Mesenchymal stem cell (in vitro differentiated cells and primary cell): Measurements from ENCODE around the gene ECI2.

Experiments
- DNase-seq: peaks from one replicate; pipeline ENCODE4 v3.0.0-alpha.2; 2013
- H2AFZ ChIP-seq: one replicate; pipeline ENCODE4 v1.6.1; 2013; ENCODE audit warnings: low read depth, mild to moderate bottlenecking, control low read depth, inconsistent platforms, low read length, moderate library complexity
- H2AK5ac ChIP-seq: 2 replicates; pipeline ENCODE4 v1.6.1; 2013; ENCODE audit warnings: low read length, moderate library complexity, mild to moderate bottlenecking, inconsistent platforms; ENCODE audit not compliant: severe bottlenecking
- H2BK120ac ChIP-seq: one replicate; pipeline ENCODE4 v1.6.1; 2013; ENCODE audit warnings: low read depth, mild to moderate bottlenecking, inconsistent platforms, low read length, moderate library complexity
- H2BK12ac ChIP-seq, 2 experiments: one replicate each; pipeline ENCODE4 v1.6.1; 2013; ENCODE audit warnings: inconsistent platforms in 2 of 2, low read length in 2 of 2, mild to moderate bottlenecking in 2 of 2, moderate library complexity in 2 of 2, control low read depth in 1 of 2
- H2BK15ac ChIP-seq: one replicate; pipeline ENCODE4 v1.6.1; 2013; ENCODE audit warnings: mild to moderate bottlenecking, low read depth, inconsistent platforms; ENCODE audit not compliant: poor library complexity, severe bottlenecking
- H2BK5ac ChIP-seq: 2 replicates; pipeline ENCODE4 v1.6.1; 2013; ENCODE audit warnings: low read depth, mild to moderate bottlenecking, low read length, control low read depth, inconsistent platforms; ENCODE audit not compliant: poor library complexity, severe bottlenecking
- H3K14ac ChIP-seq, 2 experiments: one replicate each; pipeline ENCODE4 v1.6.1; 2013; ENCODE audit warnings: inconsistent platforms in 2 of 2, low read length in 2 of 2, control low read depth in 1 of 2, mild to moderate bottlenecking in 1 of 2, moderate library complexity in 1 of 2
- H3K18ac ChIP-seq, 2 experiments: one replicate each; pipeline ENCODE4 v1.6.1; 2013; ENCODE audit warnings: inconsistent platforms in 2 of 2, low read length in 2 of 2, control low read depth in 1 of 2, low read depth in 1 of 2, mild to moderate bottlenecking in 1 of 2
- H3K23ac ChIP-seq, 2 experiments: one replicate each; pipeline ENCODE4 v1.6.1; 2013; ENCODE audit warnings: inconsistent platforms in 2 of 2, low read length in 2 of 2, mild to moderate bottlenecking in 2 of 2, moderate library complexity in 2 of 2, control low read depth in 1 of 2
- H3K27ac ChIP-seq: 2 replicates; pipeline ENCODE4 v1.5.1; 2013; ENCODE audit warnings: mild to moderate bottlenecking, moderate library complexity, low read length, control low read depth, inconsistent platforms; ENCODE audit not compliant: poor library complexity, severe bottlenecking
- H3K27me3 ChIP-seq, 2 experiments: 2 replicates each; pipeline versions ENCODE4 v1.6.1 to v1.7.0; 2013; ENCODE audit warnings: low read length in 2 of 2, mild to moderate bottlenecking in 2 of 2, moderate library complexity in 2 of 2, control low read depth in 1 of 2, inconsistent platforms in 1 of 2; ENCODE audit not compliant: control insufficient read depth in 1 of 2, insufficient read depth in 1 of 2
- H3K36me3 ChIP-seq, 2 experiments: 2 replicates each; pipeline versions ENCODE4 v1.6.1 to v1.7.0; 2013; ENCODE audit warnings: low read length in 2 of 2, control low read depth in 1 of 2, inconsistent platforms in 1 of 2, low read depth in 1 of 2, mild to moderate bottlenecking in 1 of 2; ENCODE audit not compliant: insufficient read depth in 2 of 2, control insufficient read depth in 1 of 2
- H3K4ac ChIP-seq, 2 experiments: one replicate each; pipeline ENCODE4 v1.6.1; 2013; ENCODE audit warnings: inconsistent platforms in 2 of 2, low read length in 2 of 2, mild to moderate bottlenecking in 2 of 2, moderate library complexity in 2 of 2, control low read depth in 1 of 2, low read depth in 1 of 2
- H3K4me1 ChIP-seq: 2 replicates; pipeline ENCODE4 v1.6.1; 2013; ENCODE audit warnings: low read depth, low read length, control low read depth; ENCODE audit not compliant: control insufficient read depth, insufficient read depth
- H3K4me2 ChIP-seq: 2 replicates; pipeline ENCODE4 v1.6.1; 2013; ENCODE audit warnings: low read length, mild to moderate bottlenecking, inconsistent platforms; ENCODE audit not compliant: poor library complexity, severe bottlenecking
- H3K4me3 ChIP-seq, 2 experiments: 2 replicates each; pipeline versions ENCODE4 v1.5.1 to v1.7.0; 2013; ENCODE audit warnings: low read length in 2 of 2, mild to moderate bottlenecking in 2 of 2, control low read depth in 1 of 2, low read depth in 1 of 2; ENCODE audit not compliant: insufficient read depth in 1 of 2
- H3K79me1 ChIP-seq: replicated peaks from 2 replicates; pipeline ENCODE4 v1.6.1; 2013; ENCODE audit warnings: mild to moderate bottlenecking, control low read depth, low read length, inconsistent platforms; ENCODE audit not compliant: poor library complexity, severe bottlenecking
- H3K9ac ChIP-seq: 2 replicates; pipeline ENCODE4 v1.7.0; 2013; ENCODE audit warnings: mild to moderate bottlenecking, low read length, moderate library complexity
- H3K9me3 ChIP-seq: 2 replicates; pipeline ENCODE4 v1.7.0; 2013; ENCODE audit warnings: mild to moderate bottlenecking, low read length; ENCODE audit not compliant: control insufficient read depth
- H4K8ac ChIP-seq: one replicate; pipeline ENCODE4 v1.6.1; 2013; ENCODE audit warnings: inconsistent platforms, mild to moderate bottlenecking, low read length, moderate library complexity
- H4K91ac ChIP-seq: one replicate; pipeline ENCODE4 v1.6.1; 2013; ENCODE audit warnings: mild to moderate bottlenecking, low read length, inconsistent platforms
- WGBS: methylation state at CpG from one replicate; pipeline ENCODE4 v1.1.7; 2013; ENCODE audit warnings: mixed read lengths; 5-methylcytosine and 5-hydroxymethylcytosine counted together

The ECI2 gene

GRCh38 chr6:4164456-4164855 is 29.1 kb upstream of the ECI2 start:
- no peak overlapping the region for H3K4me2 ChIP-seq
- H3K9ac ChIP-seq: no peak overlapping the region
- H3K9me3 ChIP-seq: peaks cover 6% of the 10 kb centered on the region
- no peak overlapping the region for H3K4ac ChIP-seq
- no peak overlapping the region for H4K8ac ChIP-seq
- no peak overlapping the region for H2AFZ ChIP-seq
- no peak overlapping the region for H2BK15ac ChIP-seq
- no peaks in the 10 kb centered on the region for H3K79me1 ChIP-seq
- WGBS: 91% methylated on average over 6 of the region's 6 CpGs
- no peak overlapping the region for H3K4me3 ChIP-seq
- no peak overlapping the region for H2BK12ac ChIP-seq
- no peak overlapping the region for H4K91ac ChIP-seq
- no peaks in the 10 kb centered on the region for H3K4me1 ChIP-seq
- no peaks in the 10 kb centered on the region for H3K36me3 ChIP-seq
- no peak overlapping the region for H2AK5ac ChIP-seq
- H2BK5ac ChIP-seq: no peak overlapping the region
- no peak for DNase-seq
- no peak overlapping the region for H3K23ac ChIP-seq
- H3K27me3 ChIP-seq: no peaks in the 10 kb centered on the region
- no peak overlapping the region for H2BK120ac ChIP-seq
- H3K27ac ChIP-seq: no peak overlapping the region
- no peak overlapping the region for H3K14ac ChIP-seq
- no peak overlapping the region for H3K18ac ChIP-seq

DNA sequence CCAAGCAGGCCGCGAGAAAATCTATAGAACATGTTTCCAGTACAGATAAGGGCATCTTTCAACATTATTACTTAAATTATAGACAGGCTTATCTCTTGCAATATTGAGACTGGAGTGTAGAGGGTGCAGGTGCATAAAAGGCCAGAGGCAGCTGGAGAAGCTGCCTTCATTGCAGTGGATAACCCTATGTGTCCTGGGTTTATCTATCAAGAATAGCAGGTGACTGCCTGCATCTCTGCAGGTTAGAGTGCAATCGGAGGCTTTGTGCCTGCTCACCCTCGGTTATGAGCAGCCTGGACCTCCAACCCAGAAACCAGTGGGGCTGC is 28.7 kb upstream of the ECI2 start:
- Histone ChIP-seq H3K4ac (no peak overlapping the region), H3K9ac (no peak overlapping the region), H3K23ac (no peak overlapping the region), H2AK5ac (no peak overlapping the region), H3K27me3 (no peaks in the 10 kb centered on the region), H3K79me1 (no peaks in the 10 kb centered on the region), H2BK15ac (no peak overlapping the region), H3K4me2 (no peak overlapping the region), H3K18ac (no peak overlapping the region), H3K36me3 (no peaks in the 10 kb centered on the region), H3K14ac (no peak overlapping the region), H4K8ac (no peak overlapping the region), H3K27ac (no peak overlapping the region), H2BK12ac (no peak overlapping the region), H3K4me3 (no peak overlapping the region), H3K9me3 (peaks cover 6% of the 10 kb centered on the region), H2AFZ (no peak overlapping the region), H2BK5ac (no peak overlapping the region), H2BK120ac (no peak overlapping the region), H3K4me1 (no peaks in the 10 kb centered on the region), H4K91ac (no peak overlapping the region)
- 96% methylated on average over 4 of the region's 4 CpGs for WGBS
- DNase-seq: no peak

DNA sequence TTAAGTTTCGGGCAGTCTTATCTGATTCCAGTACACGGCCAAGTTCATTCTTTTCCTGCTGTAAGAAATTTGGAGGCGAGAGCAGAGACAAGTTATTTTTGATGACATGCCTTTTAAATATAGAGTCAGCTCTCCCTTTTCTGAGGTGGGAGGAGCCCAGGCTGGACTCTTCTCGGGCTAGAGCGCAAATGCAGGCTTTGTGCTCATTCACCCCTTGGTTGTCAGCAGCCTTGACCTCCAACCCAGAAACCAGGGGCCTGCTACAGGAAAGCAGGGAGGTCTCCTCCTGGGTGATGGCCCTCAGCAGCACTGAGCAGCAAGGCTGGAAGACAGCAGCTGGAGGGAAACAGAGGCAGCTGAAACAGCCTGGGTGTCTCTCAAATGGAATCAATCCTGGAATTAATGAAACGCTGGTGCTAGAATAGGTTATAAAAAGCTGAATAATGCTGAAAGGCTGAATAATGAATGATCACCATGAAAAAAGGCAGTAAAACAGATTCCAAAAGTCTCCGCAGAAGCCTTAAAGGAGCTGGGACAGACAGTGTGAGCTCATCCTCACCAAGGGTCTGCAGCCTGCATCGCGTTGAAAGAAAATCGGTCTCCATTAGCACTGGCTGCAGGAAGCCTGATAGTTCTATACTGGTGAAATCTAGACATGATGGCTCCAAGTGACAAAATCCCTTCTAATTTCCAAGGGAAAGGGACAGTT is 28.2 kb upstream of the ECI2 start:
- Histone ChIP-seq H3K9ac (no peak overlapping the region), H3K14ac (no peak overlapping the region), H3K36me3 (no peaks in the 10 kb centered on the region), H3K18ac (no peak overlapping the region), H3K27me3 (no peaks in the 10 kb centered on the region), H3K4me2 (no peak overlapping the region), H4K8ac (no peak overlapping the region), H3K4ac (no peak overlapping the region), H2AFZ (no peak overlapping the region), H3K4me3 (no peak overlapping the region), H2BK12ac (no peak overlapping the region), H2AK5ac (no peak overlapping the region), H3K27ac (no peak overlapping the region), H4K91ac (no peak overlapping the region), H2BK5ac (no peak overlapping the region), H3K9me3 (peaks cover 6% of the 10 kb centered on the region), H3K4me1 (no peaks in the 10 kb centered on the region), H3K23ac (no peak overlapping the region), H3K79me1 (no peaks in the 10 kb centered on the region), H2BK15ac (no peak overlapping the region), H2BK120ac (no peak overlapping the region)
- 91% methylated on average over 10 of the region's 10 CpGs for WGBS
- no peak for DNase-seq

GRCh38 chr6:4162370-4162769 is 27.0 kb upstream of the ECI2 start:
- Histone ChIP-seq H3K9ac (no peak overlapping the region), H3K4me2 (no peak overlapping the region), H3K27ac (no peak overlapping the region), H3K27me3 (no peaks in the 10 kb centered on the region), H4K8ac (no peak overlapping the region), H3K18ac (no peak overlapping the region), H2BK5ac (no peak overlapping the region), H2BK12ac (no peak overlapping the region), H2AFZ (no peak overlapping the region), H3K36me3 (no peaks in the 10 kb centered on the region), H2BK120ac (no peak overlapping the region), H3K4me1 (no peaks in the 10 kb centered on the region), H3K4ac (no peak overlapping the region), H3K23ac (no peak overlapping the region), H2AK5ac (no peak overlapping the region), H3K14ac (no peak overlapping the region), H3K79me1 (no peaks in the 10 kb centered on the region), H3K4me3 (no peak overlapping the region), H2BK15ac (no peak overlapping the region), H4K91ac (no peak overlapping the region), H3K9me3 (peaks cover under 1% of the 10 kb centered on the region)
- no peak for DNase-seq
- WGBS: 79% methylated on average over 1 of the region's 1 CpG
